Neural cell (in vitro differentiated cells): ENCODE data around the gene SIGLEC9.

Source experiments
- EP300 ChIP-seq: fragments of 450-650 bp; conservative IDR thresholded peaks from 2 replicates; pipeline ENCODE4 v1.6.1; 2014; ENCODE audit warnings: antibody characterized with exemption, mild to moderate bottlenecking, moderate library complexity; ENCODE audit not compliant: poor library complexity, severe bottlenecking
- EZH2 ChIP-seq: fragments of 200-600, 300-800 bp; shearing (Covaris generic), sonication (generic); IDR thresholded peaks from 2 replicates; pipeline ENCODE4 v1.6.1; 2014; ENCODE audit warnings: antibody characterized with exemption, low read length, borderline replicate concordance, mild to moderate bottlenecking; ENCODE audit not compliant: insufficient read depth, poor library complexity, severe bottlenecking
- MXI1 ChIP-seq: fragments of 450-650 bp; conservative IDR thresholded peaks from 2 replicates; pipeline ENCODE4 v1.6.1; 2014; ENCODE audit warnings: antibody characterized with exemption, mild to moderate bottlenecking; ENCODE audit not compliant: poor library complexity, severe bottlenecking
- POLR2AphosphoS5 ChIP-seq: IDR thresholded peaks from 2 replicates; pipeline ENCODE4 v1.6.1; 2012
- RAD21 ChIP-seq: fragments of 450-650 bp; conservative IDR thresholded peaks from 2 replicates; pipeline ENCODE4 v1.6.1; 2014; ENCODE audit warnings: antibody characterized with exemption, mild to moderate bottlenecking, moderate library complexity
- SMC3 ChIP-seq: fragments of 450-650 bp; conservative IDR thresholded peaks from 2 replicates; pipeline ENCODE4 v1.6.1; 2014; ENCODE audit warnings: antibody characterized with exemption, mild to moderate bottlenecking, moderate library complexity; ENCODE audit not compliant: poor library complexity
- TAF1 ChIP-seq: IDR thresholded peaks from 2 replicates; pipeline ENCODE4 v1.6.1; 2012; ENCODE audit warnings: low read depth
- TF ChIP-seq, protein P1 (sequence below): fragments of 450-650 bp; IDR thresholded peaks from 2 replicates; pipeline ENCODE4 v1.5.1; 2014; ENCODE audit warnings: antibody characterized with exemption, mild to moderate bottlenecking, moderate library complexity; ENCODE audit not compliant: poor library complexity, severe bottlenecking

DNA sequence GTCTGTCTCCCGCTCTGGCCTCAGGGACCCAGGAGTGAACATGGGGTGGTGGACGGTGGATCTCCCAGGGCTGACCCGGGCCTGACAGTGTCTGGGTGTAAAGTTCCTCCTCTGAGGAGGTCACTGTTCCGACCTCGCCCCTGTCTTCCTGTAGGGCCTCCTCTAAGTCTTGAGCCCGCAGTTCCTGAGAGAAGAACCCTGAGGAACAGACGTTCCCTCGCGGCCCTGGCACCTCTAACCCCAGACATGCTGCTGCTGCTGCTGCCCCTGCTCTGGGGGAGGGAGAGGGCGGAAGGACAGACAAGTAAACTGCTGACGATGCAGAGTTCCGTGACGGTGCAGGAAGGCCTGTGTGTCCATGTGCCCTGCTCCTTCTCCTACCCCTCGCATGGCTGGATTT is at the start of gene SIGLEC9:
- TF ChIP-seq, protein P1, sequence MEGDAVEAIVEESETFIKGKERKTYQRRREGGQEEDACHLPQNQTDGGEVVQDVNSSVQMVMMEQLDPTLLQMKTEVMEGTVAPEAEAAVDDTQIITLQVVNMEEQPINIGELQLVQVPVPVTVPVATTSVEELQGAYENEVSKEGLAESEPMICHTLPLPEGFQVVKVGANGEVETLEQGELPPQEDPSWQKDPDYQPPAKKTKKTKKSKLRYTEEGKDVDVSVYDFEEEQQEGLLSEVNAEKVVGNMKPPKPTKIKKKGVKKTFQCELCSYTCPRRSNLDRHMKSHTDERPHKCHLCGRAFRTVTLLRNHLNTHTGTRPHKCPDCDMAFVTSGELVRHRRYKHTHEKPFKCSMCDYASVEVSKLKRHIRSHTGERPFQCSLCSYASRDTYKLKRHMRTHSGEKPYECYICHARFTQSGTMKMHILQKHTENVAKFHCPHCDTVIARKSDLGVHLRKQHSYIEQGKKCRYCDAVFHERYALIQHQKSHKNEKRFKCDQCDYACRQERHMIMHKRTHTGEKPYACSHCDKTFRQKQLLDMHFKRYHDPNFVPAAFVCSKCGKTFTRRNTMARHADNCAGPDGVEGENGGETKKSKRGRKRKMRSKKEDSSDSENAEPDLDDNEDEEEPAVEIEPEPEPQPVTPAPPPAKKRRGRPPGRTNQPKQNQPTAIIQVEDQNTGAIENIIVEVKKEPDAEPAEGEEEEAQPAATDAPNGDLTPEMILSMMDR = no peak
- TF ChIP-seq EP300 (no peak), SMC3 (no peak), EZH2 (no peak), TAF1 (no peak), MXI1 (no peak), POLR2AphosphoS5 (no peak), RAD21 (no peak)
